Measurements from ENCODE around the gene BICC1. TPM values are rescaled to one million over a fixed set of nuclear protein-coding genes. Genes with fewer than 3 reads are reported as not detected.

Gene BICC1
- total RNA-seq, 4 donors from 2014 or later: 0.60 to 5.1 (median 2.2) TPM

DNA sequence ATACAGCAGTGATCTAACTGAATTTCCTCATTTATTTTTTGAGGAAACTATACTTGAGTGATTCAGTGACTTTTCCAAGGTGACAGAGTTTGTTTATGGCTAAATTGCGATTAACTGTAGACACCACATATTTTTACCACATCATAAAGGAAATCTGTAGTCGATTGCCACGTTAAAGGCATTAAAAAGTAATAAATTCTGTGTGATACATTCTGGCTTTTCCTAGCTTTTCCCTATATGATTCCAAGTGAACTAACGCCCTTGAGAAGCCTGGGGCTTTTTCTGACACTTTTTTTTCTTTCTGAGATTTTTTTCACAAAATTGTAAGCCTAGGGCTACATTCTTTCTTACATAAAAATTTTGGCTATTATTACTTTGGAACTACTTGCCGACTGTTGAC, 266.9 kb downstream of the BICC1 start:
- H3K4me1 ChIP-seq: peaks cover 2 to 24% (median 17%) of the 10 kb centered on the region in 4 donors
- no peak overlapping the region for H3K4me3 ChIP-seq
- no peaks in the 10 kb centered on the region for H3K9me3 ChIP-seq
- no peaks in the 10 kb centered on the region for H3K27me3 ChIP-seq
- TF ChIP-seq EP300 (IDR thresholded peaks at IDR 0.05; ENCODE audit: low read depth) (no peak), POLR2A (IDR thresholded peaks at IDR 0.05) (no peak), CTCF (IDR thresholded peaks at IDR 0.05) (no peak), POLR2AphosphoS5 (IDR thresholded peaks at IDR 0.05) (no peak)
- DNase-seq: no peak
- H3K36me3 ChIP-seq: no peaks in the 10 kb centered on the region
- intact Hi-C loops (cut with DNase I; ENCODE audit: low total_unique reads): no loop called here
- 61 to 68% methylated on average over 5 of the region's 5 CpGs for WGBS, 2 donors (ENCODE audit: low coverage in 1 of 2)
- H3K27ac ChIP-seq: no peak overlapping the region
- in situ Hi-C loops (cut with MboI; ENCODE audit: low pct_ligation_motif_present in 1 of 4, low pct_unique_long_range_greater_than_20kb in 1 of 4, low sequenced_read_pairs in 3 of 4): loop anchor here in 3 of 4 donors (25.0 kb wide), 3 partner anchors 833 to 1033 kb away; no protein-coding TSS in a partner anchor

DNA sequence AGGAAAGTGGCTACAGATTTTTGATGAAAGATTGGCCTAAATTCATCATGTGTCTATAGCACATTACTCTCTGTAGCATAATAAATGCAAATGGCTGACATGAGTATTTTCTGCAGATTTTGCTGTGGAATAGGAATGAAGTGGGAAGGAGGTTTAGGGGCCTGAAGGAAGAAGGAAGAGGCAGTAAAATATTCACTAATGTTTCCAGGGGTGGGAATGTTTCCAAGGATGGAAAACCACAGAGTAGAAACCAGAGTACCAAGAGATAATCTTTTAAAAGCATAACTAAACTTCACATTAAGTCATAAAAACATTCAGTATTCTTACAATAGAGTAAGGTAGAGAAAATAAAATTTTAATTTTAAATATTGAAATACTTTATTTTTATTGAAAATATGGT, 267.8 kb downstream of the BICC1 start:
- intact Hi-C loops (cut with DNase I; ENCODE audit: low total_unique reads) (no loop called here), in situ Hi-C loops (cut with MboI; ENCODE audit: low pct_ligation_motif_present in 1 of 4, low pct_unique_long_range_greater_than_20kb in 1 of 4, low sequenced_read_pairs in 3 of 4) (loop anchor here in 3 of 4 donors (10.0 to 25.0 kb wide), 5 partner anchors 174 to 1032 kb away; no protein-coding TSS in a partner anchor)
- Histone ChIP-seq H3K4me1 (peaks cover 2 to 24% (median 17%) of the 10 kb centered on the region in 4 donors), H3K36me3 (no peaks in the 10 kb centered on the region), H3K4me3 (no peak overlapping the region), H3K27me3 (no peaks in the 10 kb centered on the region), H3K27ac (no peak overlapping the region), H3K9me3 (no peaks in the 10 kb centered on the region)
- no peak for DNase-seq
- no peak for TF ChIP-seq CTCF (IDR thresholded peaks at IDR 0.05)
- no peak for TF ChIP-seq POLR2A (IDR thresholded peaks at IDR 0.05)
- TF ChIP-seq EP300 (IDR thresholded peaks at IDR 0.05; ENCODE audit: low read depth): no peak
- no peak for TF ChIP-seq POLR2AphosphoS5 (IDR thresholded peaks at IDR 0.05)

DNA sequence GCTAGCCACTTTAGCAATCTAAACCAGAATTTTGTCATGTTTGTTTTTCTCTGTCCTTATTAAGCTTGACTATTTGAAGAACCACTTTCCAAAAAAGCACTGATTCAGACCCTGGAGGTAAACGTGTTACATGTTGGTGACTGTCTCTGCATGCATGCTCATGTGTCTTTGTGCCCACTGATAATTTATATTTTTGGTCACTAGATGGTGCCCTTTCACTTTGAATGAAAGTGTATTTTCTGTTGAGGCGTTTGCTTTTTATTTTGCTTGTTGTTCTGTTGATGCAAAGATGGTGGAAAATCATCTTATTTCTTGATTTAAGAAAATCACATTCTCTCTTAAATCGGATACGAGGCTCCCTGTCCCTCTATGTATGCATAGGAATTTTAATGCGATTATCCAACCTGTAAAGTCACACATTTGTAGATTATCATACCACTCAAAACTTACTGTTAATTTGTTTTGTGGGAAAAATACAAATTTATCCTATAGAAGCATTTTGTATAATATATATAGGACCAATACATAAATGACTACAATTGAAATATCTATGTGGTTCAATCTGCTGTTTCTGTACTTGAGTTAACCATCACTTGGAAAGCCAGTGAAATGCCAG, 269.3 kb downstream of the BICC1 start:
- no peaks in the 10 kb centered on the region for H3K36me3 ChIP-seq
- H3K4me1 ChIP-seq: peaks cover 2 to 22% (median 17%) of the 10 kb centered on the region in 4 donors
- DNase-seq: no peak
- H3K27me3 ChIP-seq: no peaks in the 10 kb centered on the region
- in situ Hi-C loops (cut with MboI; ENCODE audit: low pct_ligation_motif_present in 1 of 4, low pct_unique_long_range_greater_than_20kb in 1 of 4, low sequenced_read_pairs in 3 of 4): loop anchor here in 3 of 4 donors (10.0 to 25.0 kb wide), 5 partner anchors 173 to 1030 kb away; no protein-coding TSS in a partner anchor
- TF ChIP-seq EP300 (IDR thresholded peaks at IDR 0.05; ENCODE audit: low read depth) (no peak), CTCF (IDR thresholded peaks at IDR 0.05) (peak; percentile 54 to 57 (median 56)), POLR2A (IDR thresholded peaks at IDR 0.05) (no peak)
- peak overlapping the region in 1 of 4 donors; percentile 66 for H3K27ac ChIP-seq
- no peaks in the 10 kb centered on the region for H3K9me3 ChIP-seq
- H3K4me3 ChIP-seq: no peak overlapping the region
- 22% methylated on average over 5 of the region's 5 CpGs for WGBS, 2 donors (ENCODE audit: low coverage in 1 of 2)
- intact Hi-C loops (cut with DNase I; ENCODE audit: low total_unique reads): no loop called here

DNA sequence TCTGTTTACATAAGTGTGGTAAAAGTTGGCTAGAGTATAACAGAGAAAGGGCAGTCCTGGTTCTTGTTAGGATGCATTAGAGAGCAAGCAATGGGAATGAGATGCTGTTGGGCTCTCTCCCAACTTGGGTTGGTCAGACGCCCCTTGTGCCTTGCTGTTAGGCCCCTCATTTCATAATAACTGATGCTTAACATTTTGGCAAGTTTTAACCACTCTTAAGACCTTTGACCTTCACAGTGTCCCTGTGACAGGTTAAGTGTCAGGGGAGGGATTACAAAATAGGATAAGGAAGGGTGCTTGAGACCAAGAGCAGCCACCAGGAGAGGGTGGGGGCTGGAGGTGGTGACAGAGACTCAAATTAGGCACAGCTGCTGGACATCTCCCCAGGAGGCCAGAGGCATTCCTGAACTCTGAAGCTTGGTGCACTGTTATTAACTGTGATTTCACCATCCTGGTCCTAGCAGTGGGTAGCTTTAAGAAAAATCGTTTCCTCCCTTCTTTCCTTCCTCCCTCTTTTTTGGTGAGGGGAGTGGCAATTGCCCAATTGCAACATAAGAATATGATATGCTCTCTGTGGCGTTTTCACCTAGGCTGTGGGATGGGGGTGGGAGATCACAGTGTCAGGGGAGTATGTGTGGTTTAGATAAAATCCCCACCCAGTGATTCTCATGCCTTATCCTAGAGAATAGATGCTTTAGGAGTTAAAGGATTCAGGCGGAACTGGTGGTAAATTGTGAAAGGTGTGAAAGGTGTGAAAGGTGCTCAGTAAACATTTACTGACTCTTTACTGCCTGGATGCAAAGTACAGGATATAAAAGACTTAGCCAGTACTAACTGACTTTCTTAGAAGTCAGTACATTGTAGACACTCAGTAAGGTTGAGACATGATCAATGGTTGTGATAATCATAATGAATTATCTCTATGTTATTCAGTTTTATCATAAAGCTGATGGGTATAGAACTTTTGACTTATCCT, 270.5 kb downstream of the BICC1 start:
- in situ Hi-C loops (cut with MboI; ENCODE audit: low pct_ligation_motif_present in 1 of 4, low pct_unique_long_range_greater_than_20kb in 1 of 4, low sequenced_read_pairs in 3 of 4): loop anchor here in 3 of 4 donors (10.0 to 25.0 kb wide), 5 partner anchors 172 to 1029 kb away; no protein-coding TSS in a partner anchor
- Histone ChIP-seq H3K9me3 (no peaks in the 10 kb centered on the region), H3K27ac (peak overlapping the region; percentile 44 to 66 (median 57)), H3K36me3 (no peaks in the 10 kb centered on the region), H3K27me3 (no peaks in the 10 kb centered on the region), H3K4me3 (no peak overlapping the region), H3K4me1 (peaks cover 2 to 22% (median 17%) of the 10 kb centered on the region in 4 donors)
- TF ChIP-seq POLR2AphosphoS5 (IDR thresholded peaks at IDR 0.05): peak in 1 of 3 donors; percentile 5
- TF ChIP-seq EP300 (IDR thresholded peaks at IDR 0.05; ENCODE audit: low read depth): no peak
- no peak for DNase-seq
- 32 to 38% methylated on average over 1 to 4 of the region's 4 CpGs for WGBS, 2 donors (ENCODE audit: low coverage in 1 of 2)
- intact Hi-C loops (cut with DNase I; ENCODE audit: low total_unique reads): no loop called here
